ENCODE results near the gene PDZRN3.

PDZRN3 gene

DNA sequence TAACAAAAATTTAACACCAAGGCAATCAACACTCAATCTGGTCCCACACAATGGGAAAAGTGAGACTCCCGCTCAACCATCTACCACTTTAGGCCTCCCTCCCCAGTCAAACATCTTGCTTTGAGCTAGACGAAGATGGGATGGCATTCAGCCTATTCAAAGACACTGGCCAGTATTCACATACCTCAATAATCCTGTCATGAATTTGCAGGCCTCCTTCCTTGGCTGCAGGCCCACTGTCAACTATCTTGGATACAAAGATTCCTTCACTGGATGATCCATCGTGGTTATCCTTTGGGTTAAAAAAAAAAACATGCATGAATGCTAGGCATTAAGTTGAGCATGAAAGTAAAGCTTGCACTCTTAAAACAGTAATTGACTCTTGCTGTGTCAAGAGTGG, 22.6 kb downstream of the PDZRN3 start:
- no peak overlapping the region for H3K9ac ChIP-seq (ENCODE audit: low read length)
- no peaks in the 10 kb centered on the region for H3K9me3 ChIP-seq (ENCODE audit: control insufficient read depth, low read length)
- H3K27me3 ChIP-seq (ENCODE audit: control insufficient read depth, insufficient read depth, low read length): no peaks in the 10 kb centered on the region
- H3K36me3 ChIP-seq (ENCODE audit: control insufficient read depth, insufficient read depth, low read length): no peaks in the 10 kb centered on the region
- no peak overlapping the region for H3K4me3 ChIP-seq (ENCODE audit: low read length)
- no peaks in the 10 kb centered on the region for H3K4me1 ChIP-seq (ENCODE audit: control insufficient read depth, insufficient read depth, low read length)

DNA sequence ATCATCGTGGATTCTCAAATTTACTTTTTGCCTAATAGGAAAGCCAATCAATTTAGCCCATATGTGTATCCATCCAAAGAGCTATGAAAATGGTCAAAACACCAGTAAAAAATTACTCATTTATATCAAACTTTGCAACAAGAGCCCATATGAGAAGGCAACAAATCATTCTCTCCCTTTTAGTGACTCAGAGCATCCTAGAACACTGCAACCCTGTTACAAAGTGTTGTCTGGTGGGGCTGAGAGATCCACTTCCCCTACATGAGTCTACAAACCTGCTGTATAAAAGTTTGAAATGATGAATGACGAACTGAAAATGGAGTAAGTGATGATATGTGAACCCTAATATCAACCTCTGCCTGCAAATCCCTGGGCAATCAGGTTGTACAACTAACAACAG, 23.3 kb downstream of the PDZRN3 start:
- no peaks in the 10 kb centered on the region for H3K9me3 ChIP-seq (ENCODE audit: control insufficient read depth, low read length)
- no peak overlapping the region for H3K4me3 ChIP-seq (ENCODE audit: low read length)
- H3K4me1 ChIP-seq (ENCODE audit: control insufficient read depth, insufficient read depth, low read length): no peaks in the 10 kb centered on the region
- H3K27me3 ChIP-seq (ENCODE audit: control insufficient read depth, insufficient read depth, low read length): no peaks in the 10 kb centered on the region
- H3K36me3 ChIP-seq (ENCODE audit: control insufficient read depth, insufficient read depth, low read length): no peaks in the 10 kb centered on the region
- no peak overlapping the region for H3K9ac ChIP-seq (ENCODE audit: low read length)

DNA sequence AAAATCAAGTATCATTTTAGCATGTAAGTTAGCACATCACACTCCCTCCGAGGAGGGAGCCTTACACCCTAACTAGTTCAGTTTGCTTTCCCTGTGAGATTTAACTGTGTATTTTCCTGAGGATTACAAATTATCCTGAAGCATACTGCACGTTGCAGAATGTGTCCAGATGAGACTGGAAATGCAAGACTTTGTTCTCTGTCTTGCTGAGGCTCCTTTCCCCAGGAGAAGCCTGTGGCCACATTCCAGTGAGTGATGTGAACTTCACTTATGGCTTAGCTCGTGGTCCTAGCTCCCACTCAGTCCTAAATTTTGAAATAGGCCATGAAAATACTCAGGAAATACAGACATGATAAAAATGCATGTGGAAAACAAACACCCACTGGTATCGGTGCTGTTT, 23.7 kb downstream of the PDZRN3 start:
- H3K4me3 ChIP-seq (ENCODE audit: low read length): no peak overlapping the region
- H3K9me3 ChIP-seq (ENCODE audit: control insufficient read depth, low read length): no peaks in the 10 kb centered on the region
- H3K36me3 ChIP-seq (ENCODE audit: control insufficient read depth, insufficient read depth, low read length): no peaks in the 10 kb centered on the region
- H3K4me1 ChIP-seq (ENCODE audit: control insufficient read depth, insufficient read depth, low read length): no peaks in the 10 kb centered on the region
- H3K9ac ChIP-seq (ENCODE audit: low read length): no peak overlapping the region
- H3K27me3 ChIP-seq (ENCODE audit: control insufficient read depth, insufficient read depth, low read length): no peaks in the 10 kb centered on the region

DNA sequence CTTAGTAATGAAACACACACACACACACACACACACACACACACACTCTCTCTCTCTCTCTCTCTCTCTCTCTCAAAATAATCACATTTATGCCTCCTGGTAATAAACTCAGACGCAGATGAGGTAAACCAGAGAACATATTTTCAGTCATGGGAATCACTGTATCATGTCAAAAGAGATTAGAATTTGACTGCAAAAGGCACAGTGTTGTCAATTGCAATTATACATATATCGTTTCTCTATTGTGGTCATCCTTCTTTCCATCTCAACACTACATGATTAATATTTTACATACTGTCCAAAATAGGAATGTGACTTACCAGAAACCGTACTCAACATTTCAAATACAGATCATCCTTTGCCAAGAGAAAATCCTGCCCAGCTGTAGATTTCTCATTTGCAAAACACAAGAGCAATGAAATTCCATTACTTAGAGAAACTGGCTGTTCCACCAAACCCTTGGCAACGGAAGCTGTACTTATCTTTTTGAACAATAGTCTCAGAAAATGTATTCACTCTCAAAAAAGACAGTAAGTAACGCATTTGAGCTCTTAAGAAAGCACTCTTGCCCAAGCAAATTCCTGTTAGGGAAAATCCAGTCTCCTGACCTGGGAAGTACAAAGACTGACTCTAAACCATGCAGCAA, 24.3 kb downstream of the PDZRN3 start:
- no peaks in the 10 kb centered on the region for H3K36me3 ChIP-seq (ENCODE audit: control insufficient read depth, insufficient read depth, low read length)
- no peaks in the 10 kb centered on the region for H3K9me3 ChIP-seq (ENCODE audit: control insufficient read depth, low read length)
- no peaks in the 10 kb centered on the region for H3K27me3 ChIP-seq (ENCODE audit: control insufficient read depth, insufficient read depth, low read length)
- H3K4me3 ChIP-seq (ENCODE audit: low read length): no peak overlapping the region
- no peaks in the 10 kb centered on the region for H3K4me1 ChIP-seq (ENCODE audit: control insufficient read depth, insufficient read depth, low read length)
- H3K9ac ChIP-seq (ENCODE audit: low read length): no peak overlapping the region

DNA sequence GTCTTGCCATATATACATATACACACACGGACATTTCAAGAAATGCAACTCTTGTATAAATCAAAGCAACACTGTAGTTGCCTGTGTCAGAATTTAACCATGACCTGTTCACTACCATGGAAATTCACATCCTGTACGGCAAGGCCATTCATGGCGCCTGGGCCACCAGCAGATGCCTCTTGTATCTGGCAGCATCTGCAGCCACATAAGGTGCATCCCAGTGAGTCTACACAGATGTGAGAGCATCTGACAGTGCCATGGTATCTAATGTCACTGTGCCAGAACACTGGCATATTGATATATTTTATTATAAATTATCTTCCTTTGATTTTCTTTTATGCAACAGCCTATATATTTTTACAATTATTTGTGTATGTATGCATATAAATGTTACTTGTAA, 25.1 kb downstream of the PDZRN3 start:
- H3K36me3 ChIP-seq (ENCODE audit: control insufficient read depth, insufficient read depth, low read length): no peaks in the 10 kb centered on the region

DNA sequence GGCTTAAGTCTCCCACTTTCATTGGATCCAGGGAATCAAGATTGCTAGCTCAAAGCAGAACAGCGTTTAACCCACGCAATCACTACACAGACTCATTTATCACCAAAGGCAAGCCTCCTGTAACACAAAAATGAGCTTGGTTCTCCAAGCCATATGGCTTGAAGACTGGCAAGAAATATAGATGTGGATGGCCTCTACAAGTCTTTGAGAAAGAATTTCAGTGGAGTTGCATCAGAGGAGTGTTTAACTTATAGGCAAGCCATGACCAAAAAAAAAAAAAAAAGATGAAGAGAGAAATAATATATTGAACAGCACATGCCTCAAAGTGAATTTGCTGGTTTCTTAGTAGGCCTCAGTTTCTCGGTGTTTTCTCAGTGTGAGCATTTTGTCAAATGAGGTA, 27.3 kb downstream of the PDZRN3 start:
- H3K36me3 ChIP-seq (ENCODE audit: control insufficient read depth, insufficient read depth, low read length): no peaks in the 10 kb centered on the region
- no peak overlapping the region for H3K4me3 ChIP-seq (ENCODE audit: low read length)
- H3K4me1 ChIP-seq (ENCODE audit: control insufficient read depth, insufficient read depth, low read length): no peaks in the 10 kb centered on the region
- no peak overlapping the region for H3K9ac ChIP-seq (ENCODE audit: low read length)
- no peaks in the 10 kb centered on the region for H3K27me3 ChIP-seq (ENCODE audit: control insufficient read depth, insufficient read depth, low read length)
- H3K9me3 ChIP-seq (ENCODE audit: control insufficient read depth, low read length): no peaks in the 10 kb centered on the region

More for the DNA sequence above, 25.1 kb downstream of the PDZRN3 start:
- Histone ChIP-seq H3K9me3 (ENCODE audit: control insufficient read depth, low read length) (no peaks in the 10 kb centered on the region), H3K27me3 (ENCODE audit: control insufficient read depth, insufficient read depth, low read length) (no peaks in the 10 kb centered on the region), H3K4me1 (ENCODE audit: control insufficient read depth, insufficient read depth, low read length) (no peaks in the 10 kb centered on the region), H3K4me3 (ENCODE audit: low read length) (no peak overlapping the region), H3K9ac (ENCODE audit: low read length) (no peak overlapping the region)

DNA sequence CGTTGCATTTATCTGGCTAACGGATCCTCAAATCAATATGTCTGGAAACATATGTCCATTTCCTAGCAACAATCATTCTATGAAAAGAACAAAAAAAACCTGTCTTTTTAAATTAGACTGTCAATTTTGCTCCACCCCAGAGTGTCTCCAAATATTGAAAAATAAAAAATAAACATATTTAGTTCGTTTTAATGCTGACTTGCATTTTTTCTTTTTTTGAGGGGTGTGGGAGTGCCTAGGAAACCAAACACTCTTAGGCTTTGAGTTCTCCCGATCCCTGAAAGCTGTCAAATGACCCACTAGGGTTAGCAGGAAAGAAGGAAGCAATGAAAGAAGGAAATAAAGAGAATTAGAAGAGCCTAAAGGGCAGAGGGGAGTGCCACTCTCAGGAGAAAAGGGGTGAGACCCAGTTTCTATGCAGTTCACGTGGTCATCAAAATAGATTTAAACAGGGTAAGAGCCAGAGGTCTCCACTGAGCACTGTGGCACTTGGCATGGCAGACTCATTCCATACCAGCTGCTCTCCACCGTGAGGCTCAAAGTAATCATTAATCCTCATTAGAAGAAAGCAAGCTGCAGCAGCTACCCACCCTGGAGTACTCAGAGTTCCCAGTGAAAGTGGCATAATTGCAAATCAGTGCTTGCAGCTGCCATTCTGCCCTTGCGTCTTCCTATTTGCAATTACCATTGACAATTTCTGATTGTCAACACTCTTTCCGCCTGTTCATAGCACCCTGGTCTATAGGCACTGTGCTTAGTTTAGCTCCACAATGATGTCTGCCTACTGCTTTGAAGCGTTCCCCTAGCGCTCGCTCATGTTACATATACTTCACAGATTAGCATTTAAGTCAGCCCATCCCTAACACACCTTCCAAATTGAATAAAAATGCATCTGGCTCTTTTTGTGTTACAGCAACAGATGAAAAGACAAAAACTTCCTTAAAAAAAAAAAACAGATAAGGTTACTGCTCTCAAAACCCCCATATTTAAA, 32.3 kb downstream of the PDZRN3 start:
- H3K36me3 ChIP-seq (ENCODE audit: control insufficient read depth, insufficient read depth, low read length): no peaks in the 10 kb centered on the region
- no peak overlapping the region for H3K4me3 ChIP-seq (ENCODE audit: low read length)
- no peaks in the 10 kb centered on the region for H3K4me1 ChIP-seq (ENCODE audit: control insufficient read depth, insufficient read depth, low read length)
- no peak overlapping the region for H3K9ac ChIP-seq (ENCODE audit: low read length)
- no peaks in the 10 kb centered on the region for H3K9me3 ChIP-seq (ENCODE audit: control insufficient read depth, low read length)
- no peaks in the 10 kb centered on the region for H3K27me3 ChIP-seq (ENCODE audit: control insufficient read depth, insufficient read depth, low read length)

DNA sequence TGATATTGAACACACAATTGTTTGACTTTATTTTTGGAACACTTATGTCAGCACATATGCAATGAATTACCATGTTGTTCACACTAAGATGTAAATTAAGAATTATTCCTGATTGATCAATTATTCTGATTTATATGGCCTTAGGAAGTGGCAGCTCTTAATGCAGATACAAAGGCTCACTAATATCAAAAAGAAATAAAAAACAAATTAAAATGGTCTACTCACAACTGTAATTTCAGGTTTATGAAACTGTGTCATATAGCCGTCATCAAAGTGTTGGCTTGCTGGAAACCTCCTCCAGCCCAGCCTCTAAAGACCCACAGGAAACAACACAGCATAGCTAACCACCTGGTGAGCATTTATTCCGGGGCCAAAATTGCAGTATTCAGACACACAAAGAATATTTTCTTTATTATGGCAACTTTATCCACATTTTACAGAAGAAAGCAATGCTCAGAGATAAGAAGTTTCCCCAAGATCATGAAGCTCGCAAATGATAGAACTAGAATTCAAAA, 33.4 kb downstream of the PDZRN3 start:
- Histone ChIP-seq H3K36me3 (ENCODE audit: control insufficient read depth, insufficient read depth, low read length) (no peaks in the 10 kb centered on the region), H3K27me3 (ENCODE audit: control insufficient read depth, insufficient read depth, low read length) (no peaks in the 10 kb centered on the region), H3K9ac (ENCODE audit: low read length) (no peak overlapping the region), H3K4me1 (ENCODE audit: control insufficient read depth, insufficient read depth, low read length) (no peaks in the 10 kb centered on the region), H3K9me3 (ENCODE audit: control insufficient read depth, low read length) (no peaks in the 10 kb centered on the region), H3K4me3 (ENCODE audit: low read length) (no peak overlapping the region)

DNA sequence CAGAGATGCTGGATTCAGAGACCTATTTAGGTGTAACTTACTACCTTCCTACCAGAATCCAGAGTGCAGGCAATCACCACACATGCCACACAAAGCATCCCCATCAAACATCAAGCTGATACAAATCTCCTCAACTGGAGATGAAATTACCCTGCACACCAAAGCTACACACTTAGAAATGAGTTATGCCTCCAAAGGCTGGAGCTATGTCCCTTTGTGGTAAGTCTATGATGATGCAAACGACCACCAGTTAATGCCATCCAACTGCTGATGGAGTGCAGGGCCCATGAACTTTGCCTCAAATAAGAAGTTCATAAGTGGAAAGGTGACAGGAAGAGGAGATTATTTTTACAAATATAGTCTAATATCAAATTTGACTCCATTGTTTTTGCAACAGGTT, 38.1 kb downstream of the PDZRN3 start:
- Histone ChIP-seq H3K27me3 (ENCODE audit: control insufficient read depth, insufficient read depth, low read length) (no peaks in the 10 kb centered on the region), H3K9me3 (ENCODE audit: control insufficient read depth, low read length) (no peaks in the 10 kb centered on the region), H3K4me1 (ENCODE audit: control insufficient read depth, insufficient read depth, low read length) (no peaks in the 10 kb centered on the region), H3K4me3 (ENCODE audit: low read length) (no peak overlapping the region), H3K9ac (ENCODE audit: low read length) (no peak overlapping the region), H3K36me3 (ENCODE audit: control insufficient read depth, insufficient read depth, low read length) (no peaks in the 10 kb centered on the region)

DNA sequence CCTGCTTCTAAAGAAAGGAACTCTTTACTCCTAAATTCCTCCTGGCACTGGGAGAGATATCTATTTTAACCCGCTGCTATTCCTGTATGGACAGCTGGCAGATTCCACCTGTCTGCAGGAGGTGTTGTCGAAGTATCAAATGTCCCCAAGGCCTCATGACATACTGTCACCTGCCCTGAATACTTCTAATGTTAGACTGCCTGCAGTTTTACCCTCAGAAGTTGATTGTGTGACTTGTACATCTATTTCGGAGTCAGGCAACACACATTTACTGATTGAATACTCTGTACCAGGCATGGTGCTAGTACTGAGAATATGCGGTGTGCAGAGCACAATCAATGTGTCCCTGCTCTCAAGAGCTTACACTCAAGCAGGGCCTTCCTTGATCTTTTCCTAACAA, 38.6 kb downstream of the PDZRN3 start:
- Histone ChIP-seq H3K9ac (ENCODE audit: low read length) (no peak overlapping the region), H3K36me3 (ENCODE audit: control insufficient read depth, insufficient read depth, low read length) (no peaks in the 10 kb centered on the region), H3K4me1 (ENCODE audit: control insufficient read depth, insufficient read depth, low read length) (no peaks in the 10 kb centered on the region), H3K9me3 (ENCODE audit: control insufficient read depth, low read length) (no peaks in the 10 kb centered on the region), H3K27me3 (ENCODE audit: control insufficient read depth, insufficient read depth, low read length) (no peaks in the 10 kb centered on the region), H3K4me3 (ENCODE audit: low read length) (no peak overlapping the region)

DNA sequence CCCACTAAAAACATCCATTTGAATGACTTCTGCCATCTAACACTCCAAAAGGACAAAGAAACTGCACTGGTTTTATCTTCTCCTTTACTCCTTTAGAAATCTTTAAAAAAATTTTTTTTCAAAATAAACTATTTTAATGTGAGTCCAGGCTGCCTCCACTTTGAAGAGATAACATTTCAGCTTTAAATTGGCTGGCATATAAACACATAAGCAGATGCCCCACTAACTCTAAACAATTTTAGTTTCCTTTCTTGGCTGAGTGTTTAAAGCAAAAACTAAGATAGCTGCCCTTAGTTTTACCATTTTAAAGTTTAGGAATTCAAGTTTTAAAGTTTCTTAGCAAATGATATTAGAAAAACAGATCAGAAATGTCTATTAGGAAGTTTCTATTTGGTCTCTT, 39.9 kb downstream of the PDZRN3 start:
- no peaks in the 10 kb centered on the region for H3K36me3 ChIP-seq (ENCODE audit: control insufficient read depth, insufficient read depth, low read length)
- no peak overlapping the region for H3K9ac ChIP-seq (ENCODE audit: low read length)
- H3K9me3 ChIP-seq (ENCODE audit: control insufficient read depth, low read length): no peaks in the 10 kb centered on the region
- H3K27me3 ChIP-seq (ENCODE audit: control insufficient read depth, insufficient read depth, low read length): no peaks in the 10 kb centered on the region
- no peak overlapping the region for H3K4me3 ChIP-seq (ENCODE audit: low read length)
- H3K4me1 ChIP-seq (ENCODE audit: control insufficient read depth, insufficient read depth, low read length): no peaks in the 10 kb centered on the region

DNA sequence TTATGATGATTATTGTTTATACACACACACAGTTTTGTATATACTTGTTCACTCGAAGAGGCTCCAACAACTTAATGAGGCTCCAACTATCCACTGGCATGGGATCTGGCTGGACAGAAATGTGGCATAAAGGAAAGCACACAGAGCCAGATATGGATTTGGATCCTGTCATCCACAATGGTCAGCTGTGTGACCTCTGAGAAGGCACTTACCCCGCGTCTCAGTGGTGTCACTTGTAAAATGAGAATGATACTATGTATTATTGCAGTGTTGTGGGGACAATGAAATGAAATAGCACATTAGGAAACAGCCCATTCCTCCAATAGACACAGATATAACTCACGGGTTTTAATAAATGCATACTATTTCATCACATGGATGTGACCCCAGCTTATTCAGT, 42.2 kb downstream of the PDZRN3 start:
- Histone ChIP-seq H3K36me3 (ENCODE audit: control insufficient read depth, insufficient read depth, low read length) (no peaks in the 10 kb centered on the region), H3K9me3 (ENCODE audit: control insufficient read depth, low read length) (no peaks in the 10 kb centered on the region), H3K27me3 (ENCODE audit: control insufficient read depth, insufficient read depth, low read length) (no peaks in the 10 kb centered on the region), H3K4me1 (ENCODE audit: control insufficient read depth, insufficient read depth, low read length) (no peaks in the 10 kb centered on the region), H3K9ac (ENCODE audit: low read length) (no peak overlapping the region), H3K4me3 (ENCODE audit: low read length) (no peak overlapping the region)

Data from mucosa of stomach (tissue), 1 donor.